ENCODE data around the gene MAGEF1.

GRCh38 chr3:184693011-184693975 lies 18.6 kb downstream of the MAGEF1 start:
- TF ChIP-seq EZH2 (IDR thresholded peaks at IDR 0.05; ENCODE audit: borderline replicate concordance, low read depth, low read length, severe bottlenecking) (no peak), CTCF (IDR thresholded peaks at IDR 0.05; ENCODE audit: extremely low read depth in 1 of 2, insufficient read depth in 1 of 2, low read depth in 1 of 2, low read length in 2 of 2) (no peak), FOS (IDR thresholded peaks at IDR 0.05; ENCODE audit: borderline replicate concordance, insufficient read depth, low read length) (no peak)

Measured in endothelial cell of umbilical vein (primary cell).